ENCODE results near the gene STIMATE.

DNA sequence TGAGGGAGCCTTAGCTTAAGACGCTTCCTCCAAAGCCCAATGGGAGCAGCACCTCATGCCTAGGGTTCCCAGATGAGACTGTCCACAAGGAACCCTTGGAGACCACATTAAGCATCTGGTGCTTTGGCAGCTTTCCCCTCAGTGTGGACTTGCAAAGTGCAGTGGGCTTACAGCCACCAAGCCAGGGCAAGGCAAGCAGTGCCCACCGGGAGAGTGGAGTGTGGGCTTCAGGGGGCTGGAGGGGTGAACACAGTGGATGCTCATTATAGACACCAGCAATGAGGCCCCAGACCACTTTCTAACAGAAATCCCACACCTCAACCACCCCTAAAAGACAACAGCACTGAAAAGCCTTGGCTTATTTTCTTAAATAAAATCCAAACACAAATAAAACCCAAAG lies 53.5 kb downstream of the STIMATE start:
- TF ChIP-seq, protein P1, sequence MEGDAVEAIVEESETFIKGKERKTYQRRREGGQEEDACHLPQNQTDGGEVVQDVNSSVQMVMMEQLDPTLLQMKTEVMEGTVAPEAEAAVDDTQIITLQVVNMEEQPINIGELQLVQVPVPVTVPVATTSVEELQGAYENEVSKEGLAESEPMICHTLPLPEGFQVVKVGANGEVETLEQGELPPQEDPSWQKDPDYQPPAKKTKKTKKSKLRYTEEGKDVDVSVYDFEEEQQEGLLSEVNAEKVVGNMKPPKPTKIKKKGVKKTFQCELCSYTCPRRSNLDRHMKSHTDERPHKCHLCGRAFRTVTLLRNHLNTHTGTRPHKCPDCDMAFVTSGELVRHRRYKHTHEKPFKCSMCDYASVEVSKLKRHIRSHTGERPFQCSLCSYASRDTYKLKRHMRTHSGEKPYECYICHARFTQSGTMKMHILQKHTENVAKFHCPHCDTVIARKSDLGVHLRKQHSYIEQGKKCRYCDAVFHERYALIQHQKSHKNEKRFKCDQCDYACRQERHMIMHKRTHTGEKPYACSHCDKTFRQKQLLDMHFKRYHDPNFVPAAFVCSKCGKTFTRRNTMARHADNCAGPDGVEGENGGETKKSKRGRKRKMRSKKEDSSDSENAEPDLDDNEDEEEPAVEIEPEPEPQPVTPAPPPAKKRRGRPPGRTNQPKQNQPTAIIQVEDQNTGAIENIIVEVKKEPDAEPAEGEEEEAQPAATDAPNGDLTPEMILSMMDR (IDR thresholded peaks at IDR 0.05), result no peak
- TF ChIP-seq POLR2A (IDR thresholded peaks at IDR 0.05), result no peak
